ENCODE measurements around the gene TEX29. TPM values are rescaled to one million over a fixed set of nuclear protein-coding genes. Genes with fewer than 3 reads are reported as not detected.

The TEX29 gene
- total and polyA plus RNA-seq, 10 of the 15 experiments (the other 5 are each of a cell fraction or from before 2014, with no cell fraction given) = 0.14 to 0.30 (median 0.22) TPM; not detected in 7

- Histone ChIP-seq H3K4me1 (ENCODE audit: control insufficient read depth, insufficient read depth, low read length) (no peaks in the 10 kb centered on the region), H2AFZ (ENCODE audit: control insufficient read depth, low read depth, low read length) (no peak overlapping the region), H3K9ac (ENCODE audit: control insufficient read depth, insufficient read depth, low read length) (no peak overlapping the region), H3K4me3 (no peak overlapping the region), H3K36me3 (ENCODE audit: control insufficient read depth in 2 of 2, insufficient read depth in 2 of 2, low read length in 1 of 2) (peaks cover 23 to 37% of the 10 kb centered on the region in 2 experiments), H3K27ac (ENCODE audit: control insufficient read depth, insufficient read depth) (no peak overlapping the region), H4K20me1 (ENCODE audit: control insufficient read depth, insufficient read depth) (no peaks in the 10 kb centered on the region), H3K9me3 (replicated peaks; ENCODE audit: control insufficient read depth, insufficient read depth, low read length) (no peaks in the 10 kb centered on the region), H3K4me2 (ENCODE audit: control insufficient read depth, insufficient read depth) (no peak overlapping the region), H3K27me3 (replicated peaks in 1 of 2; ENCODE audit: control insufficient read depth in 2 of 2, insufficient read depth in 2 of 2, low read length in 1 of 2) (no peaks in the 10 kb centered on the region), H3K79me2 (ENCODE audit: control insufficient read depth, insufficient read depth, low read length) (no peaks in the 10 kb centered on the region)
- ATAC-seq (no peak), DNase-seq (ENCODE audit: low read depth, low spot score) (no peak), FAIRE-seq (no peak)
- ChIA-PET CTCF (interaction anchor here (3.1 kb wide), 1 partner anchor 207 kb away, joined by 16 read pairs; no protein-coding TSS in a partner anchor), SMC1A (ENCODE audit: uncharacterized antibody, unreplicated experiment) (interaction anchor here (0.5 to 1.3 kb wide), 2 partner anchors 19 to 28 kb away, joined by 3 to 4 read pairs; no protein-coding TSS in a partner anchor), POLR2A (no interaction called here), RAD21 (ENCODE audit: unreplicated experiment) (no interaction called here)
- intact Hi-C loops (cut with micrococcal nuclease; ENCODE audit: unreplicated experiment) = no loop called here
- BruUV-seq (replicated peaks) = no TSS peak
- in situ Hi-C loops (cut with MboI) = no loop called here
- TF ChIP-seq SP1 (IDR thresholded peaks at IDR 0.05; ENCODE audit: low read depth, low read length) (no peak), SMAD5 (IDR thresholded peaks at IDR 0.05; ENCODE audit: low read depth) (no peak), GATAD2B (conservative IDR thresholded peaks at IDR 0.05; ENCODE audit: low read depth) (no peak), ZBTB33 (IDR thresholded peaks at IDR 0.05) (no peak), TCF7 (IDR thresholded peaks at IDR 0.05; ENCODE audit: borderline replicate concordance) (no peak), MYC (IDR thresholded peaks at IDR 0.05; ENCODE audit: insufficient read depth, insufficient read length, insufficient replicate concordance, low read length, severe bottlenecking) (no peak), ZNF274 (IDR thresholded peaks at IDR 0.05; ENCODE audit: insufficient read depth, insufficient read length) (no peak), STAT3 (IDR thresholded peaks at IDR 0.05; ENCODE audit: low read depth, low read length) (no peak)
- WGBS (ENCODE audit: insufficient coverage, insufficient replicate concordance, low lambda C conversion rate, missing lambda C conversion rate) = 92% methylated on average over 10 of the region's 10 CpGs
Observed at GRCh38 chr13:111275382-111275781, 45.1 kb upstream of the TEX29 start.

Measured in GM12878 (cell line).